Mesothelial cell of epicardium (in vitro differentiated cells): ENCODE measurements around the gene MT1F. TPM values are rescaled to one million over a fixed set of nuclear protein-coding genes. Genes with fewer than 3 reads are reported as not detected.

Experiments used
- DNase-seq, 2 experiments: peaks; one replicate each; pipeline ENCODE4 v3.0.0; 2021; ENCODE audit warnings: low spot score in 2 of 2; ENCODE audit not compliant: unreplicated experiment in 2 of 2
- H3K27ac Mint-ChIP-seq: 2 replicates; pipeline ENCODE4 v1.8.0; 2021; ENCODE audit warnings: mixed read lengths
- H3K27me3 Mint-ChIP-seq: 2 replicates; pipeline ENCODE4 v1.8.0; 2021; ENCODE audit warnings: low read depth, mixed read lengths
- H3K36me3 Mint-ChIP-seq: 2 replicates; pipeline ENCODE4 v1.8.0; 2021; ENCODE audit warnings: mixed read lengths
- H3K4me1 Mint-ChIP-seq: 2 replicates; pipeline ENCODE4 v1.8.0; 2021; ENCODE audit warnings: mixed read lengths
- H3K4me3 Mint-ChIP-seq: 2 replicates; pipeline ENCODE4 v1.8.0; 2021; ENCODE audit warnings: mild to moderate bottlenecking, moderate library complexity, mixed read lengths
- H3K9me3 Mint-ChIP-seq: 2 replicates; pipeline ENCODE4 v1.8.0; 2021; ENCODE audit warnings: mixed read lengths
- CTCF ChIP-seq: fragments of 200-600 bp; sonication (generic); IDR thresholded peaks from one replicate; pipeline ENCODE4 v1.5.0; 2021; ENCODE audit warnings: antibody characterized with exemption; ENCODE audit not compliant: unreplicated experiment
- total RNA-seq: library from RNA; stranded (reverse); gene quantifications from 3 replicates; pipeline ENCODE4 v1.2.1, GENCODE V29; 2021

Gene MT1F
- total RNA-seq, 1 donor from 2014 or later: 0.63 TPM

DNA sequence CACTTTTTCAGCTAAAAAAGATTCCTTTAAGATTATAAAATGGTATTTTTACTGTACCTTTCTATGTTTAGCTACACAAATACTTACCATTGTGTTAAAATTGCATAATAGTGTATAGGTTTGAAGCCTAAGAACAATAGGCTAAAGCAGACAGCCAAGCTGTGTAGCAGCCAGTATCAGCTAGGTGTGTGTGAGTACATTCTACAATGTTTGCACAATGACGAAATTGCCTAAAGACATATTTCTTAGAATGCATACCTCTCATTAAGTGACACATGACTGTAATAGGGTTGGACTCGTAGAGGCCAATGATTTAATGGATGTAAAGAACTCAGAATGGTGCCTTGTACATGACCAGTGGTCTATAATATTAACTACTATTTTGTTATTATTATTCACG lies 7.9 kb upstream of the MT1F start:
- H3K27ac Mint-ChIP-seq: no peak overlapping the region
- H3K4me1 Mint-ChIP-seq: no peaks in the 10 kb centered on the region
- H3K4me3 Mint-ChIP-seq: no peak overlapping the region
- DNase-seq: no peak
- no peaks in the 10 kb centered on the region for H3K36me3 Mint-ChIP-seq
- peaks cover 98% of the 10 kb centered on the region for H3K27me3 Mint-ChIP-seq
- no peaks in the 10 kb centered on the region for H3K9me3 Mint-ChIP-seq
- TF ChIP-seq CTCF: no peak

DNA sequence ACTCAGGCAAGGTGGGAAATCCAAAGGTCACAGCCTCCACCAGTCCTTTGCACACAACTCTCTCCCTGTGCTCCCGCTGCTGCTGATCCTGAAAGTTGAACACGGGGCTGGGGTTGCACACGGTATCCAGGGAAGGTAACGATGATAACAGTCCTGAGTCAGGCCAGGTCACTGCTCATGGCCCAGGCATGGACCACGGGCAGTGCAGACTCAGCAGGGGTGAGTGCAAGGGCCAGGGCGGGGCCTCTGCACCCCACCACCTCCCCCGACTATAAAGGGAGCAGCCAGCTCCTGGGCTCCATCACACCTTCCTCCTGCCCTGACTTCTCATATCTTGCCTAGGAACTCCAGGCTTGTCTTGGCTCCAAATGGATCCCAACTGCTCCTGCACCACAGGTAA lies 6.2 kb upstream of the MT1F start, which contains the start of gene MT1B:
TSS of gene MT1B (plus strand) at position 301 of the 400 bp plus-strand sequence. CDS start at position 369, 68 bp downstream.
- no peak within 1 kb of the TSS for H3K27ac Mint-ChIP-seq
- H3K27me3 Mint-ChIP-seq: peaks cover 93% of the 10 kb centered on the region
- no peaks in the 10 kb centered on the region for H3K9me3 Mint-ChIP-seq
- no peaks in the 10 kb centered on the region for H3K4me1 Mint-ChIP-seq
- no peak for TF ChIP-seq CTCF
- no peak within 1 kb of the TSS for H3K4me3 Mint-ChIP-seq
- no peaks in the 10 kb centered on the region for H3K36me3 Mint-ChIP-seq
- DNase-seq: no peak

GRCh38 chr16:56652600-56652999 lies 5.2 kb upstream of the MT1F start:
- no peak for DNase-seq
- TF ChIP-seq CTCF: no peak
- no peaks in the 10 kb centered on the region for H3K9me3 Mint-ChIP-seq
- H3K36me3 Mint-ChIP-seq: no peaks in the 10 kb centered on the region
- H3K27me3 Mint-ChIP-seq: peaks cover 91% of the 10 kb centered on the region
- H3K27ac Mint-ChIP-seq: no peak overlapping the region
- H3K4me1 Mint-ChIP-seq: no peaks in the 10 kb centered on the region
- no peak overlapping the region for H3K4me3 Mint-ChIP-seq

DNA sequence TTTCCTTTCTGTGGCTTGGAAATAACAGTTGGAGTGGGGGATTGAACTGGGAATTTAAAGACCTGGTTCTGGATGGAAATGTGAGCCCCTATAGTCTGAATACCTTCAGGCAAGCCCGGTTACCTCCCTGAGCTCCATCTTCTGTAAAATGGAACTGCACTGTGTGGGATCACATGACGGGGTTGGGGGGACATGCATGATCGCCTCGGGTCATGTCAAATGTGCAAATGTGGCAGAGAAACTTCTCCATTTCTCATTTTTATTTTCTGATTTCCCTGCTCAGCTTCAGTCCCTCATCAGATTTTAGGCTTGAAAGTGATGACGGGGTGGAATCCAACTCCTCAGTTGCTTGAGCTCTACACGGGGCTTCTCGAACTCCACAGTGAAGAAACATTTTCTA lies 4.5 kb upstream of the MT1F start:
- no peak for DNase-seq
- no peak overlapping the region for H3K27ac Mint-ChIP-seq
- H3K9me3 Mint-ChIP-seq: no peaks in the 10 kb centered on the region
- H3K4me1 Mint-ChIP-seq: peaks cover 4% of the 10 kb centered on the region
- H3K27me3 Mint-ChIP-seq: peaks cover 90% of the 10 kb centered on the region
- H3K36me3 Mint-ChIP-seq: no peaks in the 10 kb centered on the region
- H3K4me3 Mint-ChIP-seq: no peak overlapping the region
- no peak for TF ChIP-seq CTCF

GRCh38 chr16:56658327-56658875 lies 642 bp downstream of the MT1F start:
- H3K36me3 Mint-ChIP-seq: no peaks in the 10 kb centered on the region
- H3K9me3 Mint-ChIP-seq: no peaks in the 10 kb centered on the region
- peak overlapping the region; percentile 79 for H3K4me3 Mint-ChIP-seq
- peaks cover 90% of the 10 kb centered on the region for H3K27me3 Mint-ChIP-seq
- no peak overlapping the region for H3K27ac Mint-ChIP-seq
- no peak for TF ChIP-seq CTCF
- peaks cover 12% of the 10 kb centered on the region for H3K4me1 Mint-ChIP-seq
- DNase-seq: no peak
